ENCODE results near the gene DIAPH1.
"Not testable (repeated sequence)": the region's sequence is repeated elsewhere in the genome, so short reads cannot be mapped to it uniquely, and the experiment has no call there.

DIAPH1 gene

DNA sequence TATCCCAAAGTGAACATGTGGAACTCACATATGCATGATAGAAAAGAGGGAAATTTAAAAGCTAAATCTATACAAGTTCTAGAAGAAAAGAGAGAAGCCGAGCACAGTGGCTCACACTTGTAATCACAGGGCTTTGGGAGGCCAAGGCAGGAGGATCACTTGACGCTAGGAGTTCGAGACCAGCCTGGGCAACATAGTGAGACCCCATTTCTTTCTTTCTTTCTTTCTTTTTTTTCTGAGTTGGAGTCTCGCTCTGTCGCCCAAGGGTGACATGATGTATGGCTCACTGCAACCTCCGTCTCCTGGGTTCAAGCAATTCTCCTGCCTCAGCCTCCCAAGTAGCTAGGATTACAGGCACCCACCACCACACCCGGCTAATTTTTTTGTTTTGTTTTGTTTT is 8.9 kb downstream of the DIAPH1 start:
- DNase-seq (ENCODE audit: low spot score): not testable (repeated sequence)

DNA sequence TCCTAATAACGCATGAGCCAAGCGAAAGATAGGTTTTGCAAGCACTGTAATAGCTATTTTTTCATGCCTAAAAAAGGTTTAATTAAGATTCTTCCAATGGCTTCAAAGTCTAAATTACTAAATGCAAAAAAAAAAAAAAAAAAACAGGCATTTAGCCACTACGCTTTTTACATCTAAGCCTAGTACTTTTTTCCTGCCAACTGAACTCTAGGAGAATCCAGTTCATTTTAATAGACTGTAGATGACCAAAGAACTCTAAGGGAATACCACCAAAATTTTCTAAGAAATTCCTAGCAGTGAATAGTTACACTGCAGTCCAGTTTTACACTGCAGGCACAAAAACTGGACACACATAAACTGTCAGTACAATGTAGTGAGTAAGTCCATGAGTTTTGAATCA is 9.8 kb downstream of the DIAPH1 start:
- DNase-seq (ENCODE audit: low spot score): no peak

DNA sequence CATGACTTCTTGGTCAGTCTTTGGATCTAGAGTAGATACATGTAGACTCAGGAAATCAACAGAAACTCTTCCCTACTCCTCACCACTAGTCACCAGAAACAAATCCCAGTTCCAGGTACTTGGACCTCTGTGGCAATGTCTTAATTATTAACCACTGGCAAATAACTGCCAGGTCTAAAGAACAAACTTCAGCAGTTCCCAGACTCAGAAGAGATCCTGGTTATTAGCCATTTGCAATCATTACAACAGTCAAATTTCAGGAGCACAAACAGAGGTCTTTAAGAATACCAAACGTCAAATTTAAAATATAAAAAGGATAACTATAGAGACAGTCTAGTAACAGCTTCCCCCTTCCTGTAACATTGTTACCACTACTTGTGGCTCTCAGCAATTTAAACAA is 10.2 kb downstream of the DIAPH1 start:
- no peak for DNase-seq (ENCODE audit: low spot score)

GRCh38 chr5:141608046-141608445 is 10.8 kb downstream of the DIAPH1 start:
- no peak for DNase-seq (ENCODE audit: low spot score)

GRCh38 chr5:141605523-141606277 is 13.1 kb downstream of the DIAPH1 start:
- DNase-seq (ENCODE audit: low spot score): no peak

DNA sequence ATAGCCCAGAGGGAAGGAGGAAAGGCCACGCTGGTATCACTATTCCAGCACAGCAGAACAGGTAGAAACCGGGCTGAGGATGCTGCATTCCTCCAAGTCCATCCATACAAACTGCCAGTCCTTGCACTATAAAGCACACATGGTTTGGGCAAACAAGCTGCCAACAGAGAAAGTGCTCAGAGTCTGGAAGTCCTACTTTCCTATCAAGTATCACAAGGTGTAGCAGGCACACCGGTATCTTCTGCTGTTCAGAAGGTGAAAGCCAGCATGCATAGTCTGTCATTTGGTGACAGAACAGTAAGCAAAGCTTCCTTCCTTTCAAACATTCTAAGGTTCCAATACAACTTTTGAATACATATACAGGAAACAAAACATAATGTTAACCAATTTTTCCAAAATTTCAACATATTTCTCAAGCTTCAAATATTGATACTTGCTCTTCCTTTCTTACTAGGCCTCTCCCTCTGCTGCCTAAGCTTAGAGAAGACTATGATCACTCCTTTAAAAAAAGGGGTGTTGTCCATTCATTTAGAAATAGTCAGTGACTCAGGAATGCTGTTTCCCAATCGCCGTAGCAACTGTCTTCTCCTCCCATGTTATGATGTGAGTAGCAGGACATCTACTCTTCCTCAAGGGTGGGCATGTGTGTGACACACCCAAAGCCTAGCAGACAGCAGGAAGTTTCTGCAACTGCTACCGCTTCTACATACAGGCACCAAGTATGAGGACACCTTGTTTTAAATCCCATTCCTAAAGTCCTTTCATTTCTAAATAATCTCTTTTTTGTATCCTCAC is 14.7 kb downstream of the DIAPH1 start:
- no peak for DNase-seq (ENCODE audit: low spot score)

DNA sequence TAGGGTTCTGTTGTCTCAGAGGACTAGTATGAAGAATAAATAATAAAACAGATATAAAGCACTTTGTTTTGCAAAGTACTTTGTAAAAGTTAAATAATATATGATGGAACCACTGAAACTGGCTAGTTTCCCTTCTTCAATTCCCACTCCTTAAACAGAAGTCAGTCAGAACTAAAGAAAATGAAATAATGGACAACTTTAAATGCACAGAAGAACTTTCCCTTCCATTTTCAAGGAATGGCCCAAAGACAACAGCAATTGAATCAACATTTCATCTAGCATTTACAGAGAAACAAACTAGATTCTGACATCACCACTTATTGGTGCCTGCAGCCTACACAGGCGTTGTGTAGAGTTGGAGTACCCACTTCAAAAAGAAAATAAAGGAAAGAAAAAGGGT is 16.2 kb downstream of the DIAPH1 start:
- DNase-seq (ENCODE audit: low spot score): no peak

DNA sequence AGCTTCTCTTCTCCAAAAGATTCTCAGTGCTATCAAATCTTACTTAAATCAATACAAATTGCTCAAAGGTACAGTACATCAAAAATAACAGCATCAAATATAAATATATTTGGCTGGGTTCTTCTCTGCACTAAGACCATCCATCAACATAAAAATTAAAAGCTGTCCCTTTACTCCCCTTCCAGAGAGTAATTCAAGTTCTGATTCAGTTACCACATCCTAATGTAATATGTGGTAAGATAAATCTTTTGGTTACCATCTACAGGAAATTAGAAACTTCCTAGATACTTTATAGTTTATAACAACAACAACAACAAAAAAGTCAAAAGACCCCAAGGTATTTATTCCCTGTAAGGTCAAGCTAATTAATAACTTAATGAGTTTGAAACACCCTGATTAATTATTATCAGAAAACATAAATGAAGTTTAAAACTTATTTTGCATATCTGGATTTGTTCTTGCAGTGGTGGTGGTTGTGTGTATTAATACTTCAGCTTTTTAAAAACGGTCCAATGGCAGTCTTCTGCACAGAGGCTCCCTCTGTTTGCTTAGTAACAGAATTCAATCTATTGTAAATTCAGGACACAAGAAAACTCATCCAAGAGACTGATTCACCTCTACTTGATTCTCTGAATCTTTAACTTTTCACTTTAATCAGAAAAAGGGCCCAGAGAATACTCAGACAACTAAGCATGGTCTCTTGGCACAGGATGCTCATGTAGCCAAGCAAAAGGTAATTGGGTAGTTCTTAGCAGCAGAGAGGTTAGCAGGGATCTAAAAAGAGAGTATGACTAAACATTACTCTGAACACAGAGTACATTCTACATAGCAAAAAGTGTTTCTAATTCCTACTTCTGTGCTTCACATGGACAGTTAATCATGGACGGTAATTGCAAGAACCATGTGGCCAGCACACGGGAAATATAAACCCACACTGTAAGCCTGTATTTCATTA is 20.1 kb downstream of the DIAPH1 start:
- no peak for DNase-seq (ENCODE audit: low spot score)

- DNase-seq (ENCODE audit: low spot score): no peak
Observed at GRCh38 chr5:141597814-141598213, 21.0 kb downstream of the DIAPH1 start.

- DNase-seq (ENCODE audit: low spot score): no peak
Observed at GRCh38 chr5:141597394-141597793, 21.4 kb downstream of the DIAPH1 start.

- no peak for DNase-seq (ENCODE audit: low spot score)
Observed at GRCh38 chr5:141596867-141597266, 21.9 kb downstream of the DIAPH1 start.

DNA sequence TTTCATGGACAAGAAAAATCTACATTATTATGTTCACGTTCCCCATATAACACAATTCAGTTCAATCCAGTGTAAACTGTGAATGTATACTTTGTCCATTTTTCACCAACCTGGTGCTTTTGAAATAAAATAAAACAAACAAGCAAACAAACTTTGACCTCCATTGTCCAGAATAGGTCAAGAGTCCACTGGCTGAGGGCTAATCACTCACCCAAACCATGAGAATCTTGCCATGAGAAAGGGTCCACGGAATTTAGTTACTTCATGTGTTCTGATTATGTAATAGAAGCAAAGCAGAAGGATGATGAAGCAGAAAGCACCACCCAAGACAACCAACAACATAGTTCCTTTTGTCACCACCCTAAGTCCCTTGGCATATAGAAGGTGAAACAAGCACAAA is 28.7 kb downstream of the DIAPH1 start:
- DNase-seq (ENCODE audit: low spot score): no peak

DNA sequence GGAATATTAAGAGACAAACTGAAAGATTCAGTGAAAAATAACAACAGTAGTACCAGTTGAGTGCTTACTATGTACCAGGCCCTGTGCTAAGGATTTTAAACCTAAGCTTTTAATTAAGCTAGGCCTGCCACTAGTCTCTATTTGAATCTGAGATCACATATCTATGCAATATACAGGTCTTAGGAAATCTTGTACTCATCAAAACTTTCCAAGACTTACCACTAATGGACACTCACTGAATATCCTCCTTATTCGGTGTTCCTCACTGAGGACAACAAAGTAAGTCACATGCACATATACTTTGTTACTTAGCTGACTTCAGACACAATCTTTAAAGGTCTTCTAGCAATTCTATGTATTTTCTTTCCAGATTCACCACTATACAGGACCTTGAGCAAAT is 32.6 kb downstream of the DIAPH1 start:
- DNase-seq (ENCODE audit: low spot score): no peak

DNA sequence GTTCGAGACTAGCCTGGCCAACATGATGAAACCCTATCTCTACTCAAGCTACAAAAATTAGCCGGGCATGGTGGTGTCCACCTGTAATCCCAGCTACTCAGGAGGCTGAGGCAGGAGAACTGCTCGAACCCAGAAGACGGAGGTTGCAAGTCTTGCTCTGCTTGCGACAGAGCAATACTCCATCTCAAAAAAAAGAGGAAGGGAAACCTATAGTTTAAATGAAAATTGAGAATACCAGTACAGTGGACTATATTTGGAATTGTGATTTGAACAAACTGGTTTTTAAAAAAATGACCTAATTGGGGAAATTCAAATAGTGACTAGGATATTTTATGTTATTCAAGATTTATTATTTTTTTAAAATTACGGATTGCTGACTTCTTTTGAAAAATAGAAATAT is 33.2 kb downstream of the DIAPH1 start:
- no peak for DNase-seq (ENCODE audit: low spot score)

DNA sequence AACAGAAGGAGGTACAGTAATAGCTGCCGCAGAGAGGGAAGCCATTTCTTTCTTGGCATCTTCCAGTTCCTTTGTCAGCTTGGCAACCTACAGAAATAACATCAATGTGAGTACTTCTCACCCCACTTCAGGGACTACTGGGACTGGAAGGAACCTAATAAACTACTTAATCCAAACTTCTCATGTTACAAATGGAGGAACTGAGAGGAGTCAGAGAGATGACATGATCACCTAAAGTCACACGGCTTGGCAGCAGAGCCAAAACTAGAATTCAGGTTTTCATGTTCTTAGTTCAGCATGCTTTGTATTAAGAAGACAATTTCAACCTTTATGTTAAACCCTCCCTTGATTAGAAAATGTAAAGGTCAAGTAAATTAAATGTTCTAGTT is 44.7 kb downstream of the DIAPH1 start:
- no peak for DNase-seq (ENCODE audit: low spot score)

DNA sequence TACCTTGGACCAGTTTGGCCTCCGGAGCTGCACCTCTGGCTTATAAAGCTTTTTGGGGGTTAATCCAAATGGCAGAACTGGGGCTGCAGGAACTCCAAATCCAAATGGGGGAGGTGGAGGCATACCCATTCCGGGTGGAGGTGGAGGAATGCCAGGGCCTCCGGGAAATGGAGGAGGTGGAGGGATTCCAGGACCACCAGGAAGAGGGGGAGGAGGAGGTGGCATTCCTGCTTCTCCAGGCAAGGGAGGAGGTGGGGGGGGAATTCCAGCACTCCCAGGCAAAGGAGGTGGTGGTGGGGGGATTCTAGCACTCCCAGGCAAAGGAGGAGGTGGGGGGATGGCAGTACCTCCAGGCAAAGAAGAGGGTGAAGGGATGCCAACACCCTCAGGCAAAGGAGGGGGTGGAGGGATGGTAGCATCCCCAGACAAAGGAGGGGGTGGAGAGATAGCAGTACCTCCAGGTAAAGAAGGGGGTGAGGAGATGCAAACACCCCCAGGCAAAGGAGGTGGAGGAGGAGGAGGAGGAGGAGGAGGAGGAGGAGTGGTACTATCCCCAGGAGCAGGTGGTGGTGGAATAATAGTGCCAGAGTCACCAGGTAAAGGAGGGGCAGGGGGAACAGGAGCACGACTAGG is 45.2 kb downstream of the DIAPH1 start:
- DNase-seq (ENCODE audit: low spot score): no peak

GRCh38 chr5:141570655-141571054 is 48.1 kb downstream of the DIAPH1 start:
- no peak for DNase-seq (ENCODE audit: low spot score)

DNA sequence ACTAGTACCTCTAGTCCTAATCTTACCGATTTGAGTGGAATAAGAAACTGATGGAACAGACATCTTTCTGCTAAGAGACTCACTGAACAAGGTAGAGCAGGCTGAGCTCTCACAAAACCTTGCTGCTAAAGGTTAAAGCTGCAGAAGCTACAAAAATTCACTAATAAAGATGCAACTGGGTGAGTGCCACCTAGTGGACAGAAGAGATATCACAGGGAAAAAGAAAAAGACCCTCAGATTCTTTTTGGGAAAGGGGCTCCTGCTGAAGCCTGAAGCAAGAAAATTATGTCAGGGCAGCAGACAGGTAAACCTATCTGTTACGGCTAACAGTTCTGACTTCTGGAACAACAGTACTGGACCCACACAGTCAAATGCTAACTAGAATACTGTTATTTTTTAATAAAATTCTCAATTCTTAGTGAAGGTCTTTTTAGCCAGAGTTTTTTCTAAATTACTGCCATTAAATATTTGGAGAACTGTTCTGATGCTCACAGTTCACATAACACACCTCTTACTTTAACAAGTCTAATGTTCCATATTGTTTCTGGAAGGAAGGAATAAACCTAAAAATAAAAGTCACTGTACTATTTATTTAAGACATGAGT is 51.2 kb downstream of the DIAPH1 start:
- DNase-seq (ENCODE audit: low spot score): no peak

- no peak for DNase-seq (ENCODE audit: low spot score)
Observed at GRCh38 chr5:141565826-141566570, 52.8 kb downstream of the DIAPH1 start.

DNA sequence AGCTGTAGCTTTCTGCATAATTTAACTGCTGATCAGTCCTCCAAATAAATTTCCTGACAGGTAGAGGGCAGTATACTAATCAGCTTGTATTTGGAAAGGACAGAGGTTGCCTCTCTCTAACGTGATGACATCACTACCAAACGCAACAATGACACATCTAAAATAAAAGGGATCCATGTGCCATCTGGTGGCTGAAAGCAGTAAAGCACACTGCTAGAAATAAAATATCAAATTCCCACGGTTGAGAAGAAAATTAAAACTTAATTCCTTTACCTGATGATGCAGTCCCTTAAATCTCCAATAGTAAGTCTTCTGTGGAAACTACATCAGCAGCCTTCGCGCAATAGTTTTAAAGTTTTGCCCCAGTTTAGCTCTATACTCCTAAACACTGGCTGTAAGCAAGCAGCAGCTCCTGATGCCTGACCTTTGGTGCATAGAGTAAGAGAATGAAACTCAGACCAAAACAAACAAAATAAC is 54.5 kb downstream of the DIAPH1 start:
- DNase-seq (ENCODE audit: low spot score): no peak
